GM12878 (cell line): ENCODE results near the gene KCNB1. TPM values are rescaled to one million over a fixed set of nuclear protein-coding genes. Genes with fewer than 3 reads are reported as not detected.

Source experiments
- ATAC-seq: fragments of 200-7000 bp; cut with Tn5 transposase; 3 replicates; pipeline ENCODE4 v1.9.1; 2020; ENCODE audit warnings: mild to moderate bottlenecking, moderate library complexity
- BruUV-seq: library from RNA; stranded (reverse); fragments of 400-500 nt; replicated peaks from 2 replicates; lab custom pipeline; 2021; lab: Mats Ljungman, UMichigan
- CTCF ChIA-PET: fragments of 300-600 bp; sonication (Branson Sonifier 250); formaldehyde crosslinking; extraction: SDS; loops from one replicate; lab custom pipeline; 2021; ENCODE audit warnings: inconsistent platforms; lab: Yijun Ruan, JAX
- POLR2A ChIA-PET: fragments of 350-600 bp; formaldehyde crosslinking; extraction: SDS; loops from one replicate; lab custom pipeline; 2021; ENCODE audit warnings: inconsistent platforms; lab: Charles Lee
- RAD21 ChIA-PET: fragments of 300-600 bp; sonication (Branson Sonifier 250); formaldehyde crosslinking; loops from one replicate; lab custom pipeline; 2023; ENCODE audit warnings: antibody characterized with exemption; ENCODE audit not compliant: unreplicated experiment; lab: Charles Lee
- SMC1A ChIA-PET: fragments of 300-600 bp; sonication (Branson Sonifier 250); formaldehyde crosslinking; loops from one replicate; lab custom pipeline; 2023; ENCODE audit not compliant: unreplicated experiment, uncharacterized antibody; lab: Charles Lee
- DNase-seq: peaks from one replicate; pipeline ENCODE4 v3.0.0-alpha.2; 2011; ENCODE audit warnings: low read depth, low spot score
- FAIRE-seq: peaks from 3 replicates; lab custom pipeline; 2011; peaks lifted over from hg19 to GRCh38; lab: Jason Lieb, UNC
- H2AFZ ChIP-seq: 2 replicates; pipeline ENCODE4 v1.6.0; 2011; ENCODE audit warnings: low read depth, low read length, control low read depth; ENCODE audit not compliant: control insufficient read depth
- H3K27ac ChIP-seq: 2 replicates; pipeline ENCODE4 v1.5.1; 2011; ENCODE audit warnings: control low read depth; ENCODE audit not compliant: control insufficient read depth, insufficient read depth
- H3K27me3 ChIP-seq, 2 experiments: replicated peaks in 1 of 2; 2 replicates each; pipeline versions ENCODE4 v1.6.0 to v1.6.1; 2011; ENCODE audit warnings: low read length in 1 of 2; ENCODE audit not compliant: control insufficient read depth in 2 of 2, insufficient read depth in 2 of 2
- H3K36me3 ChIP-seq, 2 experiments: 2 replicates each; pipeline ENCODE4 v1.5.1; 2011; ENCODE audit warnings: low read length in 1 of 2; ENCODE audit not compliant: control insufficient read depth in 2 of 2, insufficient read depth in 2 of 2
- H3K4me1 ChIP-seq: 2 replicates; pipeline ENCODE4 v1.6.1; 2011; ENCODE audit warnings: mild to moderate bottlenecking, low read length, moderate library complexity, mixed read lengths; ENCODE audit not compliant: control insufficient read depth, insufficient read depth
- H3K4me2 ChIP-seq: 2 replicates; pipeline ENCODE4 v1.6.0; 2011; ENCODE audit warnings: control low read depth; ENCODE audit not compliant: control insufficient read depth, insufficient read depth
- H3K4me3 ChIP-seq: fragments of 200-600 bp; sonication (generic); 2 replicates; pipeline ENCODE4 v1.5.1; 2016
- H3K79me2 ChIP-seq: 2 replicates; pipeline ENCODE4 v1.6.0; 2011; ENCODE audit warnings: low read length; ENCODE audit not compliant: control insufficient read depth, insufficient read depth
- H3K9ac ChIP-seq: 2 replicates; pipeline ENCODE4 v1.8.0; 2011; ENCODE audit warnings: low read length, control low read depth, mixed read lengths; ENCODE audit not compliant: control insufficient read depth, insufficient read depth
- H3K9me3 ChIP-seq: replicated peaks from 3 replicates; pipeline ENCODE4 v1.5.1; 2011; ENCODE audit warnings: mild to moderate bottlenecking, low read length; ENCODE audit not compliant: control insufficient read depth, insufficient read depth
- H4K20me1 ChIP-seq: 2 replicates; pipeline ENCODE4 v1.6.0; 2011; ENCODE audit not compliant: control insufficient read depth, insufficient read depth
- EED ChIP-seq: sonication (generic); IDR thresholded peaks from 2 replicates; pipeline ENCODE4 v1.6.1; 2016; ENCODE audit warnings: antibody characterized with exemption, low read depth
- LARP7 ChIP-seq: fragments of 450-650 bp; IDR thresholded peaks from 2 replicates; pipeline ENCODE4 v1.6.1; 2017; ENCODE audit warnings: mild to moderate bottlenecking
- RUNX3 ChIP-seq: IDR thresholded peaks from 2 replicates; pipeline ENCODE4 v1.6.1; 2012; ENCODE audit warnings: low read length, inconsistent platforms
- SMARCA5 ChIP-seq: fragments of 450-650 bp; IDR thresholded peaks from 2 replicates; pipeline ENCODE4 v1.6.1; 2017; ENCODE audit warnings: mild to moderate bottlenecking
- TARDBP ChIP-seq: IDR thresholded peaks from 2 replicates; pipeline ENCODE4 v1.6.1; 2016; ENCODE audit warnings: borderline replicate concordance
- TCF3 ChIP-seq: IDR thresholded peaks from 2 replicates; pipeline ENCODE4 v1.6.1; 2012; ENCODE audit warnings: low read depth, mild to moderate bottlenecking, low read length, borderline replicate concordance; ENCODE audit not compliant: insufficient read depth
- WGBS: methylation state at CpG from one replicate; pipeline ENCODE4 v1.1.6; 2016; ENCODE audit warnings: low lambda C conversion rate; ENCODE audit not compliant: insufficient replicate concordance, insufficient coverage; ENCODE audit errors: missing lambda C conversion rate; 5-methylcytosine and 5-hydroxymethylcytosine counted together
- in situ Hi-C: fragments of 300-500 bp; cut with MboI; formaldehyde crosslinking; loops from 9 replicates; pipeline ENCODE4 v1.14.3; 2018; ENCODE audit warnings: mixed read lengths
- intact Hi-C: fragments of 100-400 bp; cut with micrococcal nuclease; formaldehyde crosslinking; loops from one replicate; pipeline ENCODE4 v1.14.2; 2022; ENCODE audit not compliant: unreplicated experiment
- polyA plus RNA-seq, 11 experiments: library from polyadenylated mRNA; depleted of rRNA in 4 of 11; unstranded in 6 of 11; stranded (reverse) in 5 of 11; fragments of >200 nt; fragmentation: Nextera tagmentation in 4 of 11; fragmentation: Illumina TruSeq in 1 of 11; extraction: Ambion mirVana in 4 of 11; extraction: Trizol in 1 of 11; gene quantifications; 1 replicate in 1 of 11; 2 replicates in 10 of 11; pipeline versions ENCODE4 v1.2.1 to v1.2.3, GENCODE V29; 2011 to 2016; ENCODE audit warnings: inconsistent platforms in 2 of 11, missing spikeins in 2 of 11, low read depth in 1 of 11
- total RNA-seq, 4 experiments: library from RNA; depleted of rRNA in 3 of 4; stranded (reverse); fragments of >200 nt in 3 of 4; fragmentation: Illumina TruSeq in 1 of 4; extraction: Trizol in 1 of 4; gene quantifications; 2 replicates each; pipeline versions ENCODE4 v1.2.1 to v1.2.3, GENCODE V29; 2013 to 2021
- TF ChIP-seq, protein P1 (sequence below): fragments of 450-650 bp; IDR thresholded peaks from 2 replicates; pipeline ENCODE4 v1.6.1; 2014; ENCODE audit warnings: mild to moderate bottlenecking
- TF ChIP-seq, protein P2 (sequence below): fragments of 450-650 bp; IDR thresholded peaks from 2 replicates; pipeline ENCODE4 v1.6.1; 2017; ENCODE audit warnings: mild to moderate bottlenecking

The KCNB1 gene
- total and polyA plus RNA-seq, 10 of the 15 experiments (the other 5 are each of a cell fraction or from before 2014, with no cell fraction given), result 0.02 to 0.08 (median 0.03) TPM; not detected in 7

DNA sequence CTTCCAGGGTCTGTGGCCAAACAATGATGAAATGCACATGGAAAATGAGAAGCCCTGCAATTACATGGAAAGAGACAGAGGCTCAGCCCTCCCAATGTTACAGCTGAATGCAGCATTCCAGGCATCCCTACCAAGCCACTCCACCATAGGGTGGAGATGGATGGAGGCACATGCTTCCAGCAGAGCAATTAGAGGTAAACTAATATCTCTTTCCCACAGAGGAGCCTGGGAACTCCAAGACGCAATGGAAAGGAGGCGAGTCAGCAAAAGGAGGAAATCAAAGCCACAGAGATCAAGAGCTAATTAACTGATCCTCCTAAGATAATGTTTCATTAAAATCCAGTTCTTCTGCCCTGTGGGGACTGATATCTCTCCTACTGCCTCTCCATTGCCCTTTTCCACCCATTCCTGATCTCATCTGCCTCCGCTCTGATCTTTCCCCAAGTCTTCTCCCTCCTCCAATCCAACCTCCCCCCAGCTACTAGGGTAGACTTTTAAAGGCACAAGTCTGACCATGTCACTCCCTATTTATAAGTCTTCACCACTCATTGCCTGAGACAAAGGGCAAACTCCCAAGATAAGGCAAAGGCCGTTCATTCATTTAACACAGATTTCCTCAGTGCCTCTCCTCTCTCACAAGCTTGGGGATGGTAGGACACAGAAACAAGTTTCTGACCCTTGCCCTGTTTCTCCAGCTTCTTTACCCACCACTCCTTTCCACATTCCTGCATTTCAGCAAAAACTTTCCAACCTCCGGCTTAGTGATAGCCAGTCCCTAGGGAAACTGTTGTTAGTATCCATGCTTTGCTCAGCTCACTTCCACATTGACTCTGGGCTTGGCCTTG is 14.3 kb upstream of the KCNB1 start:
- no peaks in the 10 kb centered on the region for H4K20me1 ChIP-seq
- CTCF ChIA-PET, result interaction anchor here (1.3 kb wide), 1 partner anchor 37 kb away, joined by 3 read pairs; no protein-coding TSS in a partner anchor
- TF ChIP-seq RUNX3, result no peak
- no peak for TF ChIP-seq TCF3
- TF ChIP-seq LARP7, result no peak
- TF ChIP-seq, protein P1, sequence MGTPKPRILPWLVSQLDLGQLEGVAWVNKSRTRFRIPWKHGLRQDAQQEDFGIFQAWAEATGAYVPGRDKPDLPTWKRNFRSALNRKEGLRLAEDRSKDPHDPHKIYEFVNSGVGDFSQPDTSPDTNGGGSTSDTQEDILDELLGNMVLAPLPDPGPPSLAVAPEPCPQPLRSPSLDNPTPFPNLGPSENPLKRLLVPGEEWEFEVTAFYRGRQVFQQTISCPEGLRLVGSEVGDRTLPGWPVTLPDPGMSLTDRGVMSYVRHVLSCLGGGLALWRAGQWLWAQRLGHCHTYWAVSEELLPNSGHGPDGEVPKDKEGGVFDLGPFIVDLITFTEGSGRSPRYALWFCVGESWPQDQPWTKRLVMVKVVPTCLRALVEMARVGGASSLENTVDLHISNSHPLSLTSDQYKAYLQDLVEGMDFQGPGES, result no peak
- no peak for TF ChIP-seq SMARCA5
- no peak for TF ChIP-seq EED
- TF ChIP-seq, protein P2, sequence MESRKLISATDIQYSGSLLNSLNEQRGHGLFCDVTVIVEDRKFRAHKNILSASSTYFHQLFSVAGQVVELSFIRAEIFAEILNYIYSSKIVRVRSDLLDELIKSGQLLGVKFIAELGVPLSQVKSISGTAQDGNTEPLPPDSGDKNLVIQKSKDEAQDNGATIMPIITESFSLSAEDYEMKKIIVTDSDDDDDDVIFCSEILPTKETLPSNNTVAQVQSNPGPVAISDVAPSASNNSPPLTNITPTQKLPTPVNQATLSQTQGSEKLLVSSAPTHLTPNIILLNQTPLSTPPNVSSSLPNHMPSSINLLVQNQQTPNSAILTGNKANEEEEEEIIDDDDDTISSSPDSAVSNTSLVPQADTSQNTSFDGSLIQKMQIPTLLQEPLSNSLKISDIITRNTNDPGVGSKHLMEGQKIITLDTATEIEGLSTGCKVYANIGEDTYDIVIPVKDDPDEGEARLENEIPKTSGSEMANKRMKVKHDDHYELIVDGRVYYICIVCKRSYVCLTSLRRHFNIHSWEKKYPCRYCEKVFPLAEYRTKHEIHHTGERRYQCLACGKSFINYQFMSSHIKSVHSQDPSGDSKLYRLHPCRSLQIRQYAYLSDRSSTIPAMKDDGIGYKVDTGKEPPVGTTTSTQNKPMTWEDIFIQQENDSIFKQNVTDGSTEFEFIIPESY, result no peak
- TF ChIP-seq TARDBP, result no peak
- no TSS peak for BruUV-seq
- DNase-seq (no peak), FAIRE-seq (no peak), ATAC-seq (no peak)
- no peaks in the 10 kb centered on the region for H3K4me1 ChIP-seq
- H3K27ac ChIP-seq, result no peak overlapping the region
- no peaks in the 10 kb centered on the region for H3K79me2 ChIP-seq
- H3K4me3 ChIP-seq, result no peak overlapping the region
- H3K4me2 ChIP-seq, result no peak overlapping the region
- no peaks in the 10 kb centered on the region for H3K9me3 ChIP-seq
- SMC1A ChIA-PET, result no interaction called here
- intact Hi-C loops, result no loop called here
- no peak overlapping the region for H3K9ac ChIP-seq
- RAD21 ChIA-PET, result no interaction called here
- in situ Hi-C loops, result no loop called here
- H2AFZ ChIP-seq, result no peak overlapping the region
- WGBS, result 18% methylated on average over 5 of the region's 5 CpGs
- H3K36me3 ChIP-seq, result no peaks in the 10 kb centered on the region
- no peaks in the 10 kb centered on the region for H3K27me3 ChIP-seq
- POLR2A ChIA-PET, result no interaction called here
